ENCODE measurements around the gene FHOD1. TPM values are rescaled to one million over a fixed set of nuclear protein-coding genes. Genes with fewer than 3 reads are reported as not detected.

Gene FHOD1
- total RNA-seq, 1 experiment from 2014 or later = 58.2 TPM

DNA sequence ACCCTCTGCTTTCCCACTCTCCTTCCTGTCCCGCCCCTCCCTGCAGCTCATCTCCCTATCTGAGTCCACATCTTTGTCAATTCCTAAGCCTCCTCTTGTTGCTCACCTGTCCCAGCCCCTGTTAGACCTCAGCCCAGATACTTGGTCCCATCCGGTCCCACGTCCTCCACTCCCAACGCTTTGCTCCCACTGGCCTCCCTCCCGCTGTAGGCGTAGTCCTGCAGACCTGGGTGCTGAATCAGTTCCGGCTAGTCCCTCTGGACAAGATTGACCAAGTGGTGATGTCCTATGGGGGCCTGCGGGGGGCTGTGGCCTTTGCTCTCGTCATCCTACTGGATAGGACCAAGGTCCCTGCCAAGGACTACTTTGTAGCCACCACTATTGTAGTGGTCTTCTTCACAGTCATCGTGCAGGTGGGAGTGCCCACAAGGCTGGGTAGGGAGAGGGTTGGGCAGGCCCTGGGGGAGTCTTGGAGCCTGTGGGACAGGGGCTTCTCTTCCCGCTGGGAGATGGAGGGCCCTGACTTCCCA, 9.5 kb upstream of the FHOD1 start:
- TF ChIP-seq EZH2 (IDR thresholded peaks at IDR 0.05; ENCODE audit: low read depth) = no peak
- H3K4me3 ChIP-seq = no peak overlapping the region
- no peaks in the 10 kb centered on the region for H3K4me1 ChIP-seq (replicated peaks; ENCODE audit: insufficient read depth)
- H3K36me3 ChIP-seq (ENCODE audit: low read depth) = no peaks in the 10 kb centered on the region
- H2AFZ ChIP-seq = no peak overlapping the region
- H3K9me2 ChIP-seq (ENCODE audit: insufficient read depth) = no peaks in the 10 kb centered on the region
- H3K27me3 ChIP-seq (ENCODE audit: insufficient read depth, low read depth) = no peaks in the 10 kb centered on the region
- no peak for DNase-seq
- no TSS peak for BruUV-seq (replicated peaks)
- no peaks in the 10 kb centered on the region for H3K9me3 ChIP-seq (ENCODE audit: insufficient read depth, low read depth)
- no peaks in the 10 kb centered on the region for H4K20me1 ChIP-seq (ENCODE audit: insufficient read depth)
- no peak overlapping the region for H3K4me2 ChIP-seq
- ChIA-PET POLR2A (ENCODE audit: unreplicated experiment) (no interaction called here), CTCF (interaction anchor here (0.6 kb wide), 1 partner anchor 258 kb away, joined by 3 read pairs; no protein-coding TSS in a partner anchor)
- no peak overlapping the region for H3K27ac ChIP-seq
- intact Hi-C loops (cut with micrococcal nuclease; ENCODE audit: unreplicated experiment) = no loop called here
- H3K79me2 ChIP-seq (ENCODE audit: low read depth) = no peaks in the 10 kb centered on the region
- no peaks in the 10 kb centered on the region for H3F3A ChIP-seq (ENCODE audit: insufficient read depth, low read depth)

DNA sequence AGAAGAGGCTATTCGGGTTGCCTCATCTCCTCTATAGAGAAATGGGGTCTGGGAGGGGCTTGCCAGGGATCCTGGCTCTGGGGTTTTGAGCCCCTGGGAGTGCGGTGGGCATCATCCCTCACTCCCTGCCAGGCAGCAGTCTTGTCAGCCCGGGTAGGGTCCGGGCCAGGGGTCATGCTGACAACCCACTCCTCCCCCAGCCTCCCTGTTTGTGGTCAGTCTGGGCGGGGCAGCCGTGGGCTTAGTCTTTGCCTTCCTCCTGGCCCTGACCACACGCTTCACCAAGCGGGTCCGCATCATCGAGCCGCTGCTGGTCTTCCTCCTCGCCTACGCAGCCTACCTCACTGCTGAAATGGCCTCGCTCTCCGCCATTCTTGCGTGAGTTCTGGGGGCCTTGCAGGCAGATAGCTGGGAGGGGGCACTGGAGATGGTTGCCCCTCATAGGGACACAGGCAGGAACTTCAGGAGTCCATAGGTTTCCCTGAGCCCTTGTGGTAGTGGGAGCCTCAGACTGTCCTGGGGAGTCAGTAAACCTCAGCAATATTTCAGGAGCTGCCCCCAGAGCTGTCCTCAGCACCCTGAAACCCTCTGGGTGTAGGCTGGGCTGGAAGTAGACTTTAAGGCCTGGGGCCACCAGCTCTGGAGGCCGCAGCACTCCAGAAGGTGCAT, 8.4 kb upstream of the FHOD1 start:
- no peak overlapping the region for H2AFZ ChIP-seq
- no peaks in the 10 kb centered on the region for H3K79me2 ChIP-seq (ENCODE audit: low read depth)
- TF ChIP-seq, protein P1, sequence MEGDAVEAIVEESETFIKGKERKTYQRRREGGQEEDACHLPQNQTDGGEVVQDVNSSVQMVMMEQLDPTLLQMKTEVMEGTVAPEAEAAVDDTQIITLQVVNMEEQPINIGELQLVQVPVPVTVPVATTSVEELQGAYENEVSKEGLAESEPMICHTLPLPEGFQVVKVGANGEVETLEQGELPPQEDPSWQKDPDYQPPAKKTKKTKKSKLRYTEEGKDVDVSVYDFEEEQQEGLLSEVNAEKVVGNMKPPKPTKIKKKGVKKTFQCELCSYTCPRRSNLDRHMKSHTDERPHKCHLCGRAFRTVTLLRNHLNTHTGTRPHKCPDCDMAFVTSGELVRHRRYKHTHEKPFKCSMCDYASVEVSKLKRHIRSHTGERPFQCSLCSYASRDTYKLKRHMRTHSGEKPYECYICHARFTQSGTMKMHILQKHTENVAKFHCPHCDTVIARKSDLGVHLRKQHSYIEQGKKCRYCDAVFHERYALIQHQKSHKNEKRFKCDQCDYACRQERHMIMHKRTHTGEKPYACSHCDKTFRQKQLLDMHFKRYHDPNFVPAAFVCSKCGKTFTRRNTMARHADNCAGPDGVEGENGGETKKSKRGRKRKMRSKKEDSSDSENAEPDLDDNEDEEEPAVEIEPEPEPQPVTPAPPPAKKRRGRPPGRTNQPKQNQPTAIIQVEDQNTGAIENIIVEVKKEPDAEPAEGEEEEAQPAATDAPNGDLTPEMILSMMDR (conservative IDR thresholded peaks at IDR 0.05) = no peak
- TF ChIP-seq EZH2 (IDR thresholded peaks at IDR 0.05; ENCODE audit: low read depth) = no peak
- no peaks in the 10 kb centered on the region for H3K9me3 ChIP-seq (ENCODE audit: insufficient read depth, low read depth)
- no peaks in the 10 kb centered on the region for H4K20me1 ChIP-seq (ENCODE audit: insufficient read depth)
- no peaks in the 10 kb centered on the region for H3K4me1 ChIP-seq (replicated peaks; ENCODE audit: insufficient read depth)
- no peak for DNase-seq
- no peak overlapping the region for H3K27ac ChIP-seq
- no TSS peak for BruUV-seq (replicated peaks)
- no peaks in the 10 kb centered on the region for H3K27me3 ChIP-seq (ENCODE audit: insufficient read depth, low read depth)
- H3K4me2 ChIP-seq = no peak overlapping the region
- no peak overlapping the region for H3K4me3 ChIP-seq
- no peaks in the 10 kb centered on the region for H3K9me2 ChIP-seq (ENCODE audit: insufficient read depth)
- no peaks in the 10 kb centered on the region for H3K36me3 ChIP-seq (ENCODE audit: low read depth)
- POLR2A ChIA-PET (ENCODE audit: unreplicated experiment) = no interaction called here
- intact Hi-C loops (cut with micrococcal nuclease; ENCODE audit: unreplicated experiment) = no loop called here
- CTCF ChIA-PET = no interaction called here
- H3F3A ChIP-seq (ENCODE audit: insufficient read depth, low read depth) = no peaks in the 10 kb centered on the region; the same call in 1 of the 2 replicates

DNA sequence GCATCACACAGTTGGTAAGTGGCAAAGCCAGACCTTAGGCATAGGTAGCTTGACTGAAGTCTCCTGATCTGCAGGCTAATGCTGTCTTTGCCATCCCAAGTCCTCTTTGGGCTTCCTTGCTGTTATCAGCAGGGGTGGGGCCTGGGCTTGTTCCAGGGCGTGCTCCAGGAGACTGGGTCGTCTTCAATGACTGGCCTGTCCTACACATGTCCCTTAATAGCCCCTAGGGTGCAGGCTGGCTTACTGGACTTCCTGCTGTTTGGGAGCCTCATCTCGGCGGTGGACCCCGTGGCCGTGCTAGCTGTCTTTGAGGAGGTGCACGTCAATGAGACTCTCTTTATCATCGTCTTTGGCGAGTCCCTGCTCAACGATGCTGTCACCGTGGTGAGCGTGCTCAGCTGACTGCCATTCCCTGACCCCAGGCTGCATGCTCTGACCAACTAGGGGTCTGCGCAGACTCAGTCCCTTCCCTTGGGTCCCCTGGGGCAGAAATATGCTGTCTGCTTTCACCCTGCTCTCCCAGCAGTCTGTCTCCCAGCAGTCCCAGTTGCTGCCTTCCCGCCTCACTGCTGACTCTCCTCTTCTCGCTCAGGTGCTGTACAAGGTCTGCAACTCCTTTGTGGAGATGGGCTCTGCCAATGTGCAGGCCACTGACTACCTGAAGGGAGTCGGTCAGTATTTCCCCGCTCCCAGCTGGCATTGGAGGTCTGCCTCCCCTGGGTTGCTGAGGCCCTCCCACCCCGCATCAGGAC, 7.7 kb upstream of the FHOD1 start:
- TF ChIP-seq EZH2 (IDR thresholded peaks at IDR 0.05; ENCODE audit: low read depth) = no peak
- TF ChIP-seq, protein P1 (conservative IDR thresholded peaks at IDR 0.05) = no peak
- CTCF ChIA-PET = no interaction called here
- intact Hi-C loops (cut with micrococcal nuclease; ENCODE audit: unreplicated experiment) = no loop called here
- Histone ChIP-seq H3K36me3 (ENCODE audit: low read depth) (no peaks in the 10 kb centered on the region), H3K9me2 (ENCODE audit: insufficient read depth) (no peaks in the 10 kb centered on the region), H3K4me2 (no peak overlapping the region), H3K27me3 (ENCODE audit: insufficient read depth, low read depth) (no peaks in the 10 kb centered on the region), H3K4me1 (replicated peaks; ENCODE audit: insufficient read depth) (no peaks in the 10 kb centered on the region), H2AFZ (no peak overlapping the region), H4K20me1 (ENCODE audit: insufficient read depth) (no peaks in the 10 kb centered on the region), H3K79me2 (ENCODE audit: low read depth) (no peaks in the 10 kb centered on the region), H3K27ac (no peak overlapping the region), H3K4me3 (no peak overlapping the region), H3K9me3 (ENCODE audit: insufficient read depth, low read depth) (no peaks in the 10 kb centered on the region), H3F3A (ENCODE audit: insufficient read depth, low read depth) (no peaks in the 10 kb centered on the region; the same call in 1 of the 2 replicates)
- POLR2A ChIA-PET (ENCODE audit: unreplicated experiment) = no interaction called here
- no TSS peak for BruUV-seq (replicated peaks)
- DNase-seq = no peak

Measured in PC-9 (cell line).